Uterus (tissue), 2 donors: Measurements from ENCODE around the gene TCP1.

ENCODE experiments used
- POLR2A ChIP-seq, 2 donors: fragments of 450-650 bp; IDR thresholded peaks; one replicate each; pipeline ENCODE4 v1.6.1; 2016; ENCODE audit warnings: antibody characterized with exemption in 2 of 2, mild to moderate bottlenecking in 1 of 2, moderate library complexity in 1 of 2
- TF ChIP-seq, protein P1 (sequence below), 4 experiments: fragments of 200-600 bp in 2 of 4; fragments of 450-650 bp in 2 of 4; sonication (generic) in 2 of 4; IDR thresholded peaks; one replicate each; pipeline ENCODE4 v1.5.1; 2016 to 2019; ENCODE audit warnings: antibody characterized with exemption in 4 of 4, mild to moderate bottlenecking in 2 of 4, moderate library complexity in 1 of 4

DNA sequence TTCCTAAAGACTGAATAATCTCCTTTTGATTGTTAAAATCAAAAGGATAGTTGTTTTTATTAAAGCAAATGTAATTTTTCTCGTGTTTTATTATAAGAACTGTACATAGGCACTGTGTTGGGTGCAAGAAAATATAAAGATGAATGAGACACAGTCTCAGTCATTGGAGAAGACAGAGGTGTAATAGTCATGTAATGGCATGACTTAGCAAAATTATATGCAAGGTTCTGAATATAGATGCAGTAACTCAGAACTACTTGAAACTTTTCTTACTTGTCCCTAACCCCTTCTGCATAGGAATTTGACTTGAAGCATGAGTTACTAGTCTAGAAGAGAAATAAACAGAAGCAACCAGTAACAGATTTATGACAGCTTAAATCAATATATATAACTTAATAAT lies 47.2 kb downstream of the TCP1 start:
- TF ChIP-seq, protein P1, sequence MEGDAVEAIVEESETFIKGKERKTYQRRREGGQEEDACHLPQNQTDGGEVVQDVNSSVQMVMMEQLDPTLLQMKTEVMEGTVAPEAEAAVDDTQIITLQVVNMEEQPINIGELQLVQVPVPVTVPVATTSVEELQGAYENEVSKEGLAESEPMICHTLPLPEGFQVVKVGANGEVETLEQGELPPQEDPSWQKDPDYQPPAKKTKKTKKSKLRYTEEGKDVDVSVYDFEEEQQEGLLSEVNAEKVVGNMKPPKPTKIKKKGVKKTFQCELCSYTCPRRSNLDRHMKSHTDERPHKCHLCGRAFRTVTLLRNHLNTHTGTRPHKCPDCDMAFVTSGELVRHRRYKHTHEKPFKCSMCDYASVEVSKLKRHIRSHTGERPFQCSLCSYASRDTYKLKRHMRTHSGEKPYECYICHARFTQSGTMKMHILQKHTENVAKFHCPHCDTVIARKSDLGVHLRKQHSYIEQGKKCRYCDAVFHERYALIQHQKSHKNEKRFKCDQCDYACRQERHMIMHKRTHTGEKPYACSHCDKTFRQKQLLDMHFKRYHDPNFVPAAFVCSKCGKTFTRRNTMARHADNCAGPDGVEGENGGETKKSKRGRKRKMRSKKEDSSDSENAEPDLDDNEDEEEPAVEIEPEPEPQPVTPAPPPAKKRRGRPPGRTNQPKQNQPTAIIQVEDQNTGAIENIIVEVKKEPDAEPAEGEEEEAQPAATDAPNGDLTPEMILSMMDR (IDR thresholded peaks at IDR 0.05), result no peak
- TF ChIP-seq POLR2A (IDR thresholded peaks at IDR 0.05), result no peak
